GM23338 (cell line): ENCODE data around the gene CCDC187. TPM values are rescaled to one million over a fixed set of nuclear protein-coding genes. Genes with fewer than 3 reads are reported as not detected.

Source experiments
- ATAC-seq: fragments of 200-7000 bp; cut with Tn5 transposase; 3 replicates; pipeline ENCODE4 v1.9.1; 2020
- DNase-seq: peaks from one replicate; pipeline ENCODE4 v3.0.0-alpha.2; 2015; ENCODE audit warnings: low spot score
- H2AFZ ChIP-seq: fragments of 200-600 bp; sonication (generic); 2 replicates; pipeline ENCODE4 v1.8.0; 2016; ENCODE audit warnings: antibody characterized with exemption, mild to moderate bottlenecking, moderate library complexity
- H3F3A ChIP-seq: fragments of 200-600 bp; sonication (generic); replicated peaks from 2 replicates; pipeline ENCODE4 v1.8.0; 2017; ENCODE audit warnings: antibody characterized with exemption, mixed run types, low read depth
- H3K27ac ChIP-seq: fragments of 200-600 bp; sonication (generic); 2 replicates; pipeline ENCODE4 v1.6.1; 2016; ENCODE audit warnings: low read depth
- H3K27me3 ChIP-seq: fragments of 200-600 bp; sonication (generic); 2 replicates; pipeline ENCODE4 v1.8.0; 2016; ENCODE audit warnings: mild to moderate bottlenecking, mixed run types, moderate library complexity; ENCODE audit not compliant: insufficient read depth
- H3K36me3 ChIP-seq: fragments of 200-600 bp; sonication (generic); 2 replicates; pipeline ENCODE4 v1.8.0; 2016; ENCODE audit warnings: mild to moderate bottlenecking; ENCODE audit not compliant: insufficient read depth
- H3K4me1 ChIP-seq: fragments of 200-600 bp; sonication (generic); 2 replicates; pipeline ENCODE4 v1.8.0; 2016; ENCODE audit warnings: mild to moderate bottlenecking, moderate library complexity; ENCODE audit not compliant: insufficient read depth
- H3K4me2 ChIP-seq: fragments of 200-600 bp; sonication (generic); 2 replicates; pipeline ENCODE4 v1.7.1; 2017; ENCODE audit warnings: mixed run types
- H3K4me3 ChIP-seq: fragments of 200-600 bp; sonication (generic); 2 replicates; pipeline ENCODE4 v1.6.1; 2016; ENCODE audit warnings: mixed run types
- H3K79me2 ChIP-seq: fragments of 200-600 bp; sonication (generic); replicated peaks from 2 replicates; pipeline ENCODE4 v1.8.0; 2017; ENCODE audit warnings: mild to moderate bottlenecking; ENCODE audit not compliant: insufficient read depth
- H3K9me2 ChIP-seq: fragments of 200-600 bp; sonication (generic); 2 replicates; pipeline ENCODE4 v1.8.0; 2017; ENCODE audit not compliant: insufficient read depth
- H4K20me1 ChIP-seq: fragments of 200-600 bp; sonication (generic); replicated peaks from 2 replicates; pipeline ENCODE4 v1.8.0; 2017; ENCODE audit warnings: mild to moderate bottlenecking; ENCODE audit not compliant: insufficient read depth
- H3K27ac Mint-ChIP-seq: 2 replicates; pipeline ENCODE4 v1.8.0; 2020; ENCODE audit warnings: inconsistent platforms, mild to moderate bottlenecking, moderate library complexity, mixed read lengths
- H3K27me3 Mint-ChIP-seq: 3 replicates; pipeline ENCODE4 v1.8.0; 2022; ENCODE audit warnings: low read depth, mild to moderate bottlenecking, moderate library complexity, mixed read lengths, inconsistent platforms; ENCODE audit not compliant: insufficient read depth, poor library complexity
- H3K36me3 Mint-ChIP-seq: 3 replicates; pipeline ENCODE4 v1.8.0; 2021; ENCODE audit warnings: low read depth, mild to moderate bottlenecking, inconsistent platforms, moderate library complexity, mixed read lengths
- H3K4me1 Mint-ChIP-seq: 3 replicates; pipeline ENCODE4 v1.8.0; 2020; ENCODE audit warnings: mild to moderate bottlenecking, inconsistent platforms, mixed read lengths
- H3K4me3 Mint-ChIP-seq: 3 replicates; pipeline ENCODE4 v1.8.0; 2021; ENCODE audit warnings: moderate library complexity, mild to moderate bottlenecking, inconsistent platforms, mixed read lengths
- H3K9me3 Mint-ChIP-seq: 3 replicates; pipeline ENCODE4 v1.8.0; 2020; ENCODE audit warnings: moderate library complexity, mild to moderate bottlenecking, inconsistent platforms, mixed read lengths
- CREB1 ChIP-seq: fragments of 250-450 bp; sonication (Bioruptor Pico); IDR thresholded peaks from 2 replicates; pipeline ENCODE4 v1.5.0; 2020; ENCODE audit warnings: low read depth, mild to moderate bottlenecking, moderate library complexity
- EZH2 ChIP-seq: fragments of 200-600 bp; sonication (generic); IDR thresholded peaks from one replicate; pipeline ENCODE4 v1.8.0; 2017; ENCODE audit warnings: antibody characterized with exemption, mild to moderate bottlenecking, low read depth; ENCODE audit not compliant: unreplicated experiment
- EZH2phosphoT487 ChIP-seq: fragments of 200-600 bp; sonication (generic); IDR thresholded peaks from one replicate; pipeline ENCODE4 v1.8.1; 2018; ENCODE audit warnings: antibody characterized with exemption; ENCODE audit not compliant: unreplicated experiment
- JUNB ChIP-seq: IDR thresholded peaks from one replicate; pipeline ENCODE4 v1.6.1; 2016; ENCODE audit warnings: antibody characterized with exemption; ENCODE audit not compliant: unreplicated experiment
- NANOG ChIP-seq: IDR thresholded peaks from 2 replicates; pipeline ENCODE4 v1.6.1; 2016; ENCODE audit warnings: antibody characterized with exemption, borderline replicate concordance
- POLR2AphosphoS5 ChIP-seq: IDR thresholded peaks from 2 replicates; pipeline ENCODE4 v1.6.1; 2016; ENCODE audit warnings: antibody characterized with exemption, low read depth
- REST ChIP-seq: IDR thresholded peaks from one replicate; pipeline ENCODE4 v1.6.1; 2018; ENCODE audit warnings: antibody characterized with exemption; ENCODE audit not compliant: unreplicated experiment
- STAT1 ChIP-seq: IDR thresholded peaks from one replicate; pipeline ENCODE4 v1.6.1; 2016; ENCODE audit warnings: antibody characterized with exemption; ENCODE audit not compliant: unreplicated experiment
- ZNF114 ChIP-seq: fragments of 250-450 bp; sonication (Bioruptor Pico); IDR thresholded peaks from 2 replicates; pipeline ENCODE4 v1.5.0; 2020; ENCODE audit warnings: mild to moderate bottlenecking, moderate library complexity
- ZNF331 ChIP-seq: fragments of 250-450 bp; sonication (Bioruptor Pico); IDR thresholded peaks from 2 replicates; pipeline ENCODE4 v1.5.0; 2020; ENCODE audit warnings: low read depth, mild to moderate bottlenecking, moderate library complexity
- ZNF462 ChIP-seq: fragments of 250-450 bp; sonication (Bioruptor Pico); IDR thresholded peaks from 2 replicates; pipeline ENCODE4 v1.5.0; 2020; ENCODE audit warnings: mild to moderate bottlenecking, moderate library complexity
- polyA plus RNA-seq: library from polyadenylated mRNA; unstranded; fragments of >200 nt; fragmentation: Nextera tagmentation; extraction: Ambion mirVana; gene quantifications from 2 replicates; pipeline ENCODE4 v1.2.1, GENCODE V29; 2016
- total RNA-seq: library from RNA; depleted of rRNA; stranded (reverse); fragments of >200 nt; shearing (Covaris generic); gene quantifications from 2 replicates; pipeline ENCODE4 v1.2.3, GENCODE V29; 2014
- TF ChIP-seq, protein P1 (sequence below): IDR thresholded peaks from 2 replicates; pipeline ENCODE4 v1.6.1; 2016; ENCODE audit warnings: antibody characterized with exemption
- TF ChIP-seq, protein P2 (sequence below), 2 experiments: fragments of 200-600 bp in 1 of 2; sonication (generic) in 1 of 2; conservative IDR thresholded peaks; 2 replicates each; pipeline versions ENCODE4 v1.5.1 to v1.6.1; 2016 to 2017; ENCODE audit warnings: antibody characterized with exemption in 2 of 2, low read depth in 2 of 2, mild to moderate bottlenecking in 2 of 2, moderate library complexity in 1 of 2

CCDC187 gene
- total and polyA plus RNA-seq, 2 experiments from 2014 or later = 0.14 TPM; not detected in 1

GRCh38 chr9:136284951-136285350 lies 18.9 kb downstream of the CCDC187 start:
- H2AFZ ChIP-seq = no peak overlapping the region
- ATAC-seq = no peak

More at GRCh38 chr9:136284951-136285350, 18.9 kb downstream of the CCDC187 start:
- no peak overlapping the region for H3K4me3 Mint-ChIP-seq
- Histone ChIP-seq H3K4me2 (no peak overlapping the region), H3K79me2 (no peaks in the 10 kb centered on the region), H3K4me3 (no peak overlapping the region), H3F3A (0 out of 2 replicates have a peak, but pooled peaks cover 2% of the 10 kb centered on the region), H3K27me3 (no peaks in the 10 kb centered on the region), H3K27ac (no peak overlapping the region), H3K4me1 (no peaks in the 10 kb centered on the region), H4K20me1 (no peaks in the 10 kb centered on the region), H3K9me2 (no peaks in the 10 kb centered on the region), H3K36me3 (no peaks in the 10 kb centered on the region)
- H3K9me3 Mint-ChIP-seq = peaks cover 2% of the 10 kb centered on the region; the same call in 1 of the 3 replicates
- H3K27me3 Mint-ChIP-seq = peaks cover 4% of the 10 kb centered on the region
- H3K27ac Mint-ChIP-seq = no peak overlapping the region
- no peaks in the 10 kb centered on the region for H3K36me3 Mint-ChIP-seq
- DNase-seq = no peak
- H3K4me1 Mint-ChIP-seq = peaks cover 4% of the 10 kb centered on the region; the same call in 1 of the 3 replicates
- TF ChIP-seq CREB1 = no peak
- no peak for TF ChIP-seq ZNF331 (CRISPR knock-in tag)
- no peak for TF ChIP-seq NANOG
- TF ChIP-seq, protein P1, sequence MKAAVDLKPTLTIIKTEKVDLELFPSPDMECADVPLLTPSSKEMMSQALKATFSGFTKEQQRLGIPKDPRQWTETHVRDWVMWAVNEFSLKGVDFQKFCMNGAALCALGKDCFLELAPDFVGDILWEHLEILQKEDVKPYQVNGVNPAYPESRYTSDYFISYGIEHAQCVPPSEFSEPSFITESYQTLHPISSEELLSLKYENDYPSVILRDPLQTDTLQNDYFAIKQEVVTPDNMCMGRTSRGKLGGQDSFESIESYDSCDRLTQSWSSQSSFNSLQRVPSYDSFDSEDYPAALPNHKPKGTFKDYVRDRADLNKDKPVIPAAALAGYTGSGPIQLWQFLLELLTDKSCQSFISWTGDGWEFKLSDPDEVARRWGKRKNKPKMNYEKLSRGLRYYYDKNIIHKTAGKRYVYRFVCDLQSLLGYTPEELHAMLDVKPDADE = no peak
- no peak for TF ChIP-seq STAT1
- no peak for TF ChIP-seq ZNF462 (CRISPR knock-in tag)
- TF ChIP-seq, protein P2, sequence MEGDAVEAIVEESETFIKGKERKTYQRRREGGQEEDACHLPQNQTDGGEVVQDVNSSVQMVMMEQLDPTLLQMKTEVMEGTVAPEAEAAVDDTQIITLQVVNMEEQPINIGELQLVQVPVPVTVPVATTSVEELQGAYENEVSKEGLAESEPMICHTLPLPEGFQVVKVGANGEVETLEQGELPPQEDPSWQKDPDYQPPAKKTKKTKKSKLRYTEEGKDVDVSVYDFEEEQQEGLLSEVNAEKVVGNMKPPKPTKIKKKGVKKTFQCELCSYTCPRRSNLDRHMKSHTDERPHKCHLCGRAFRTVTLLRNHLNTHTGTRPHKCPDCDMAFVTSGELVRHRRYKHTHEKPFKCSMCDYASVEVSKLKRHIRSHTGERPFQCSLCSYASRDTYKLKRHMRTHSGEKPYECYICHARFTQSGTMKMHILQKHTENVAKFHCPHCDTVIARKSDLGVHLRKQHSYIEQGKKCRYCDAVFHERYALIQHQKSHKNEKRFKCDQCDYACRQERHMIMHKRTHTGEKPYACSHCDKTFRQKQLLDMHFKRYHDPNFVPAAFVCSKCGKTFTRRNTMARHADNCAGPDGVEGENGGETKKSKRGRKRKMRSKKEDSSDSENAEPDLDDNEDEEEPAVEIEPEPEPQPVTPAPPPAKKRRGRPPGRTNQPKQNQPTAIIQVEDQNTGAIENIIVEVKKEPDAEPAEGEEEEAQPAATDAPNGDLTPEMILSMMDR (conservative IDR thresholded peaks at IDR 0.05; ENCODE audit: low read depth in 2 of 2) = no peak
- TF ChIP-seq REST = no peak
- no peak for TF ChIP-seq POLR2AphosphoS5
- TF ChIP-seq EZH2 = no peak
- TF ChIP-seq ZNF114 (CRISPR knock-in tag) = no peak
- TF ChIP-seq JUNB = no peak
- no peak for TF ChIP-seq EZH2phosphoT487
